A673 (cell line): Measurements from ENCODE around the gene AHRR. TPM values are rescaled to one million over a fixed set of nuclear protein-coding genes. Genes with fewer than 3 reads are reported as not detected.

Experiments
- BruUV-seq: library from RNA; stranded (reverse); fragments of 400-500 nt; replicated peaks from 2 replicates; lab custom pipeline; 2021; lab: Mats Ljungman, UMichigan
- CTCF ChIA-PET: fragments of 300-600 bp; sonication (Branson Sonifier 250); formaldehyde crosslinking; loops from one replicate; lab custom pipeline; 2022; ENCODE audit warnings: antibody characterized with exemption; lab: Charles Lee
- POLR2A ChIA-PET: fragments of 300-600 bp; sonication (Branson Sonifier 250); formaldehyde crosslinking; loops from one replicate; lab custom pipeline; 2022; ENCODE audit warnings: antibody characterized with exemption; ENCODE audit not compliant: low non-redundant PET; lab: Charles Lee
- DNase-seq: peaks from one replicate; pipeline ENCODE4 v3.0.0-alpha.2; 2015; ENCODE audit warnings: low spot score
- H3K27ac ChIP-seq: fragments of 200-600 bp; sonication (generic); 2 replicates; pipeline ENCODE4 v1.5.1; 2016; ENCODE audit warnings: mixed run types, low read depth, mild to moderate bottlenecking, mixed read lengths, antibody characterized with exemption, low read length; ENCODE audit not compliant: poor library complexity, severe bottlenecking
- H3K27me3 ChIP-seq: fragments of 200-600 bp; sonication (generic); replicated peaks from 2 replicates; pipeline ENCODE4 v1.6.1; 2017; ENCODE audit warnings: mixed run types, low read depth, mild to moderate bottlenecking, mixed read lengths, antibody characterized with exemption, low read length; ENCODE audit not compliant: insufficient read depth, poor library complexity
- H3K36me3 ChIP-seq: fragments of 200-600 bp; sonication (generic); 2 replicates; pipeline ENCODE4 v1.6.1; 2016; ENCODE audit warnings: mixed run types, mild to moderate bottlenecking, mixed read lengths, antibody characterized with exemption, low read length; ENCODE audit not compliant: insufficient read depth, poor library complexity, severe bottlenecking
- H3K4me1 ChIP-seq: fragments of 200-600 bp; sonication (generic); 2 replicates; pipeline ENCODE4 v1.6.1; 2017; ENCODE audit warnings: mixed run types, mild to moderate bottlenecking, mixed read lengths, antibody characterized with exemption, low read length; ENCODE audit not compliant: insufficient read depth, poor library complexity, severe bottlenecking
- H3K4me3 ChIP-seq: fragments of 200-600 bp; sonication (generic); 2 replicates; pipeline ENCODE4 v1.5.1; 2016; ENCODE audit warnings: low read depth, mixed run types, mild to moderate bottlenecking, mixed read lengths, low read length; ENCODE audit not compliant: poor library complexity, severe bottlenecking
- H3K9me3 ChIP-seq: fragments of 200-600 bp; sonication (generic); 2 replicates; pipeline ENCODE4 v1.6.1; 2016; ENCODE audit warnings: mixed run types, low read depth, mild to moderate bottlenecking, mixed read lengths, antibody characterized with exemption, low read length; ENCODE audit not compliant: poor library complexity, severe bottlenecking
- CTCF ChIP-seq: fragments of 300-800, 200-600 bp; sonication (generic); conservative IDR thresholded peaks from 2 replicates; pipeline ENCODE4 v1.5.1; 2017; ENCODE audit warnings: low read depth, mild to moderate bottlenecking, antibody characterized with exemption, low read length, moderate library complexity, mixed read lengths
- EZH2 ChIP-seq: fragments of 200-600 bp; sonication (generic); IDR thresholded peaks from 2 replicates; pipeline ENCODE4 v1.6.1; 2017; ENCODE audit warnings: borderline replicate concordance, low read depth, mild to moderate bottlenecking, mixed read lengths, antibody characterized with exemption, low read length; ENCODE audit not compliant: poor library complexity, severe bottlenecking
- intact Hi-C: fragments of 100-400 bp; cut with micrococcal nuclease; formaldehyde crosslinking; loops from one replicate; pipeline ENCODE4 v1.10.0; 2022; ENCODE audit not compliant: unreplicated experiment
- total RNA-seq: library from RNA; stranded (reverse); gene quantifications from 2 replicates; pipeline ENCODE4 v1.2.3, GENCODE V29; 2021

AHRR gene
- total RNA-seq, 1 experiment from 2014 or later, result 2.2 TPM

GRCh38 chr5:386432-387341, 65.2 kb downstream of the AHRR start:
- no peak for DNase-seq
- Histone ChIP-seq H3K27me3 (no peaks in the 10 kb centered on the region), H3K27ac (no peak overlapping the region), H3K4me3 (no peak overlapping the region), H3K36me3 (no peaks in the 10 kb centered on the region), H3K9me3 (peaks cover 10% of the 10 kb centered on the region), H3K4me1 (no peaks in the 10 kb centered on the region)
- no TSS peak for BruUV-seq
- ChIA-PET POLR2A (no interaction called here), CTCF (no interaction called here)
- TF ChIP-seq CTCF, result no peak
- TF ChIP-seq EZH2, result no peak
- intact Hi-C loops, result no loop called here

- no peak for DNase-seq
- H3K4me3 ChIP-seq, result no peak overlapping the region
- H3K27ac ChIP-seq, result no peak overlapping the region
- no peaks in the 10 kb centered on the region for H3K4me1 ChIP-seq
- ChIA-PET POLR2A (no interaction called here), CTCF (no interaction called here)
- no TSS peak for BruUV-seq
- intact Hi-C loops, result no loop called here
- no peaks in the 10 kb centered on the region for H3K27me3 ChIP-seq
- H3K36me3 ChIP-seq, result no peaks in the 10 kb centered on the region
- H3K9me3 ChIP-seq, result peaks cover 10% of the 10 kb centered on the region
- TF ChIP-seq EZH2 (no peak), CTCF (no peak)
Measured at GRCh38 chr5:387491-388265, 66.2 kb downstream of the AHRR start.

GRCh38 chr5:388266-389196, 67.0 kb downstream of the AHRR start:
- ChIA-PET CTCF (no interaction called here), POLR2A (no interaction called here)
- DNase-seq, result no peak
- H3K36me3 ChIP-seq, result no peaks in the 10 kb centered on the region
- H3K9me3 ChIP-seq, result peaks cover 10% of the 10 kb centered on the region
- no TSS peak for BruUV-seq
- H3K27me3 ChIP-seq, result no peaks in the 10 kb centered on the region
- intact Hi-C loops, result no loop called here
- H3K4me3 ChIP-seq, result no peak overlapping the region
- H3K27ac ChIP-seq, result no peak overlapping the region
- no peaks in the 10 kb centered on the region for H3K4me1 ChIP-seq
- TF ChIP-seq CTCF, result no peak
- no peak for TF ChIP-seq EZH2
